ENCODE data around the gene MRPS9.

- TF ChIP-seq CEBPZ (IDR thresholded peaks at IDR 0.05; ENCODE audit: borderline replicate concordance, low read depth, low read length) (no peak), MAX (CRISPR knock-in tag; IDR thresholded peaks at IDR 0.05) (no peak), SIN3B (IDR thresholded peaks at IDR 0.05; ENCODE audit: low read depth) (no peak), EP300 (IDR thresholded peaks at IDR 0.05; ENCODE audit: low read length) (no peak), MYNN (IDR thresholded peaks at IDR 0.05) (no peak), MYNN (CRISPR knock-in tag; IDR thresholded peaks at IDR 0.05) (no peak), CTBP1 (IDR thresholded peaks at IDR 0.05; ENCODE audit: borderline replicate concordance) (no peak), SOX6 (IDR thresholded peaks at IDR 0.05) (no peak), SRSF7 (optimal IDR thresholded peaks at IDR 0.05; ENCODE audit: low read depth, low read length) (no peak), YY1 (IDR thresholded peaks at IDR 0.05; ENCODE audit: borderline replicate concordance in 1 of 3, control insufficient read depth in 1 of 3, extremely low read depth in 1 of 3, insufficient read depth in 3 of 3, insufficient read length in 1 of 3, insufficient replicate concordance in 2 of 3, low read depth in 1 of 3, low read length in 2 of 3) (no peak), CBFB (CRISPR knock-in tag; IDR thresholded peaks at IDR 0.05) (no peak)
These were observed 97.6 kb downstream of the MRPS9 start for GRCh38 chr2:105135436-105135835.

Data from K562 (cell line).